Measurements from ENCODE around the gene NUB1.

The NUB1 gene

GRCh38 chr7:151405588-151405987, 64.0 kb downstream of the NUB1 start:
- DNase-seq (ENCODE audit: low spot score) = no peak

GRCh38 chr7:151406051-151406875, 64.7 kb downstream of the NUB1 start:
- DNase-seq (ENCODE audit: low spot score) = no peak

- no peak for DNase-seq (ENCODE audit: low spot score)
Measured at GRCh38 chr7:151406886-151407583, 65.4 kb downstream of the NUB1 start.

GRCh38 chr7:151408498-151408838, 66.9 kb downstream of the NUB1 start:
- DNase-seq (ENCODE audit: low spot score) = no peak

- peak; percentile 77 for DNase-seq (ENCODE audit: low spot score)
Measured at GRCh38 chr7:151408839-151409666, 67.4 kb downstream of the NUB1 start.

GRCh38 chr7:151409667-151410404, 68.2 kb downstream of the NUB1 start, which contains the start of gene WDR86:
WDR86 (minus strand) TSS chr7:151410038; CDS start chr7:151409589, 449 bp downstream.
- DNase-seq (ENCODE audit: low spot score) = no peak

GRCh38 chr7:151410405-151411390, 69.1 kb downstream of the NUB1 start:
- no peak for DNase-seq (ENCODE audit: low spot score)

- no peak for DNase-seq (ENCODE audit: low spot score)
Measured at GRCh38 chr7:151411551-151411950, 69.9 kb downstream of the NUB1 start.

GRCh38 chr7:151412318-151412717, 70.7 kb downstream of the NUB1 start:
- DNase-seq (ENCODE audit: low spot score) = no peak

- no peak for DNase-seq (ENCODE audit: low spot score)
Measured at GRCh38 chr7:151413241-151413640, 71.6 kb downstream of the NUB1 start.

GRCh38 chr7:151415375-151416105, 73.9 kb downstream of the NUB1 start:
- no peak for DNase-seq (ENCODE audit: low spot score)

- no peak for DNase-seq (ENCODE audit: low spot score)
Measured at GRCh38 chr7:151416112-151416940, 74.7 kb downstream of the NUB1 start.

GRCh38 chr7:151416941-151417315, 75.3 kb downstream of the NUB1 start:
- DNase-seq (ENCODE audit: low spot score) = no peak

GRCh38 chr7:151420144-151420543, 78.5 kb downstream of the NUB1 start:
- DNase-seq (ENCODE audit: low spot score) = peak; percentile 40

- DNase-seq (ENCODE audit: low spot score) = no peak
Measured at GRCh38 chr7:151422212-151422611, 80.6 kb downstream of the NUB1 start.

- DNase-seq (ENCODE audit: low spot score) = no peak
Measured at GRCh38 chr7:151423226-151423625, 81.6 kb downstream of the NUB1 start.

- no peak for DNase-seq (ENCODE audit: low spot score)
Measured at GRCh38 chr7:151423936-151424335, 82.3 kb downstream of the NUB1 start.

GRCh38 chr7:151424799-151425198, 83.2 kb downstream of the NUB1 start:
- no peak for DNase-seq (ENCODE audit: low spot score)
